CD14-positive monocyte (primary cell): Measurements from ENCODE around the gene EPHA8. TPM values are rescaled to one million over a fixed set of nuclear protein-coding genes. Genes with fewer than 3 reads are reported as not detected.

ENCODE experiments used
- DNase-seq, 3 donors: peaks; one replicate each; pipeline ENCODE4 v3.0.0-alpha.2; 2011 to 2022
- H2AFZ ChIP-seq: 2 replicates; pipeline ENCODE4 v1.6.0; 2012; ENCODE audit warnings: mild to moderate bottlenecking, low read depth, low read length, inconsistent platforms; ENCODE audit not compliant: insufficient read depth, poor library complexity, severe bottlenecking
- H3K27ac ChIP-seq, 2 donors: 1 replicate in 1 of 2; 2 replicates in 1 of 2; pipeline ENCODE4 v1.5.1; 2012 to 2013; ENCODE audit warnings: low read length in 2 of 2, control low read depth in 1 of 2, inconsistent platforms in 1 of 2, low read depth in 1 of 2, mild to moderate bottlenecking in 1 of 2
- H3K27me3 ChIP-seq, 2 donors: one replicate each; pipeline versions ENCODE4 v1.6.0 to v1.6.1; 2011 to 2013; ENCODE audit warnings: low read length in 2 of 2; ENCODE audit not compliant: control insufficient read depth in 2 of 2, insufficient read depth in 2 of 2
- H3K36me3 ChIP-seq, 2 donors: replicated peaks in 1 of 2; 1 replicate in 1 of 2; 2 replicates in 1 of 2; pipeline versions ENCODE4 v1.5.1 to v1.6.1; 2012 to 2013; ENCODE audit warnings: low read length in 2 of 2, control low read depth in 1 of 2, inconsistent platforms in 1 of 2, mild to moderate bottlenecking in 1 of 2; ENCODE audit not compliant: insufficient read depth in 2 of 2, control insufficient read depth in 1 of 2
- H3K4me1 ChIP-seq, 2 donors: 1 replicate in 1 of 2; 2 replicates in 1 of 2; pipeline versions ENCODE4 v1.5.1 to v1.6.1; 2012 to 2013; ENCODE audit warnings: low read length in 2 of 2, control low read depth in 1 of 2, inconsistent platforms in 1 of 2, mild to moderate bottlenecking in 1 of 2, moderate library complexity in 1 of 2; ENCODE audit not compliant: insufficient read depth in 2 of 2, control insufficient read depth in 1 of 2
- H3K4me2 ChIP-seq: replicated peaks from 2 replicates; pipeline ENCODE3; 2012; ENCODE audit warnings: low read length, moderate library complexity, mild to moderate bottlenecking; ENCODE audit not compliant: poor library complexity, severe bottlenecking; ENCODE audit errors: extremely low read depth
- H3K4me3 ChIP-seq, 3 experiments: fragments of 200-600 bp in 1 of 3; sonication (generic) in 1 of 3; replicated peaks in 1 of 3; 1 replicate in 2 of 3; 2 replicates in 1 of 3; pipeline ENCODE4 v1.5.1; 2011 to 2013; ENCODE audit warnings: low read length in 3 of 3, mild to moderate bottlenecking in 3 of 3, control low read depth in 2 of 3, low read depth in 2 of 3, inconsistent platforms in 1 of 3, moderate library complexity in 1 of 3
- H3K79me2 ChIP-seq: 2 replicates; pipeline ENCODE4 v1.6.0; 2012; ENCODE audit warnings: mild to moderate bottlenecking, control low read depth, inconsistent platforms, low read length, moderate library complexity; ENCODE audit not compliant: insufficient read depth
- H3K9ac ChIP-seq: 2 replicates; pipeline ENCODE4 v1.6.0; 2017; ENCODE audit warnings: low read length, mild to moderate bottlenecking; ENCODE audit not compliant: insufficient read depth, poor library complexity, severe bottlenecking
- H3K9me3 ChIP-seq, 2 donors: replicated peaks in 1 of 2; 1 replicate in 1 of 2; 2 replicates in 1 of 2; pipeline versions ENCODE4 v1.5.1 to v1.6.1; 2012 to 2013; ENCODE audit warnings: low read length in 2 of 2, control low read depth in 1 of 2; ENCODE audit not compliant: control insufficient read depth in 1 of 2, insufficient read depth in 1 of 2
- H4K20me1 ChIP-seq: 2 replicates; pipeline ENCODE4 v1.6.0; 2012; ENCODE audit warnings: mild to moderate bottlenecking, low read length, control low read depth, moderate library complexity; ENCODE audit not compliant: insufficient read depth
- H3K27ac Mint-ChIP-seq, 7 donors: one replicate each; pipeline ENCODE4 v1.8.0; 2020; ENCODE audit warnings: mild to moderate bottlenecking in 7 of 7, mixed read lengths in 7 of 7, moderate library complexity in 6 of 7, inconsistent platforms in 2 of 7
- H3K27me3 Mint-ChIP-seq, 3 donors: one replicate each; pipeline ENCODE4 v1.8.0; 2021 to 2022; ENCODE audit warnings: low read depth in 3 of 3, mild to moderate bottlenecking in 3 of 3, mixed read lengths in 3 of 3, moderate library complexity in 3 of 3, inconsistent platforms in 1 of 3
- H3K36me3 Mint-ChIP-seq, 2 donors: one replicate each; pipeline ENCODE4 v1.8.0; 2020; ENCODE audit warnings: mixed read lengths in 2 of 2, inconsistent platforms in 1 of 2, mild to moderate bottlenecking in 1 of 2
- H3K4me1 Mint-ChIP-seq: one replicate; pipeline ENCODE4 v1.8.0; 2020; ENCODE audit warnings: mild to moderate bottlenecking, mixed read lengths
- H3K4me3 Mint-ChIP-seq, 2 donors: one replicate each; pipeline ENCODE4 v1.8.0; 2020; ENCODE audit warnings: mild to moderate bottlenecking in 2 of 2, mixed read lengths in 2 of 2, moderate library complexity in 1 of 2
- H3K9me3 Mint-ChIP-seq, 7 donors: one replicate each; pipeline ENCODE4 v1.8.0; 2020 to 2022; ENCODE audit warnings: mixed read lengths in 7 of 7, mild to moderate bottlenecking in 6 of 7, moderate library complexity in 6 of 7, inconsistent platforms in 2 of 7
- CTCF ChIP-seq: fragments of 200-600 bp; IDR thresholded peaks from one replicate; pipeline ENCODE4 v1.8.0; 2022; ENCODE audit warnings: antibody characterized with exemption, mild to moderate bottlenecking
- WGBS: methylation state at CpG from one replicate; pipeline ENCODE4 v1.1.5; 2013; ENCODE audit warnings: missing lambda C conversion rate; ENCODE audit not compliant: insufficient coverage; 5-methylcytosine and 5-hydroxymethylcytosine counted together
- intact Hi-C, 2 donors: fragments of 100-400 bp; cut with micrococcal nuclease; formaldehyde crosslinking; loops; one replicate each; pipeline versions ENCODE4 v1.15.0 to v1.15.1; 2023
- polyA plus RNA-seq, 3 donors: library from polyadenylated mRNA; depleted of rRNA in 1 of 3; unstranded in 2 of 3; stranded (reverse) in 1 of 3; fragments of 300-500 nt in 2 of 3; fragments of >200 nt in 1 of 3; fragmentation: Illumina TruSeq in 2 of 3; gene quantifications; 1 replicate in 2 of 3; 2 replicates in 1 of 3; pipeline ENCODE4 v1.2.3, GENCODE V29; 2012 to 2021

Gene EPHA8
- polyA plus RNA-seq, 3 donors, result 0.04 TPM; not detected in 2

DNA sequence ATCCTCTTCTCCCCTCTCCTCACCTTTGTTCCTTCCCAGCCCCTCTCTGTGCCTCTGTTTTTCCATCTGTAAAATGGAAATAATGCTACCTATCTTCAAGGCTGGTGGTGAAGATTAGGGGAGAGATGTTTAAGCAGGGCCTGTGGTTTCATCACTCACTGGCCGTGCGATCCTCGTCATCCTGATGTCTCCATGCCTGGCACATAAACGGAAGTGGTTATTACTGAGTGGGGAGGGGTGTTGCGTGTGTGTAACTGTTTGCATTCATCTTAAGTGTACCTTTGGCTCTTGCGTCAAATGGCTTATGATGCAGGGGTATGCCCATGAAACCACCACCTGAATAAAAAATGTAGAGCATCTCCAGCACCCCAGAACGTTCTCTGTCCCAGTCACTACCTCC lies 56.0 kb downstream of the EPHA8 start:
- Histone ChIP-seq H3K4me3 (no peak overlapping the region), H3K9ac (no peak overlapping the region), H3K4me2 (no peak overlapping the region), H3K9me3 (no peaks in the 10 kb centered on the region), H3K27me3 (peaks cover 0 to 7% of the 10 kb centered on the region in 2 donors), H3K4me1 (no peaks in the 10 kb centered on the region), H3K36me3 (no peaks in the 10 kb centered on the region), H3K79me2 (no peaks in the 10 kb centered on the region), H4K20me1 (no peaks in the 10 kb centered on the region), H3K27ac (no peak overlapping the region), H2AFZ (no peak overlapping the region)
- DNase-seq, result peak in 2 of 3 donors; percentile 4 to 21
- Mint-ChIP-seq H3K27ac (no peak overlapping the region), H3K36me3 (no peaks in the 10 kb centered on the region), H3K9me3 (no peaks in the 10 kb centered on the region), H3K27me3 (peaks cover 13 to 30% (median 28%) of the 10 kb centered on the region in 3 donors), H3K4me1 (peaks cover 6% of the 10 kb centered on the region), H3K4me3 (no peak overlapping the region)
- intact Hi-C loops, result no loop called here
- TF ChIP-seq CTCF, result no peak
- 30% methylated on average over 2 of the region's 7 CpGs for WGBS

- Mint-ChIP-seq H3K4me1 (peaks cover 6% of the 10 kb centered on the region), H3K27ac (peak overlapping the region in 1 of 7 donors; percentile 2), H3K9me3 (no peaks in the 10 kb centered on the region), H3K36me3 (no peaks in the 10 kb centered on the region), H3K4me3 (no peak overlapping the region), H3K27me3 (peaks cover 13 to 30% (median 29%) of the 10 kb centered on the region in 3 donors)
- Histone ChIP-seq H3K27me3 (peaks cover 0 to 7% of the 10 kb centered on the region in 2 donors), H2AFZ (no peak overlapping the region), H3K36me3 (no peaks in the 10 kb centered on the region), H3K4me1 (no peaks in the 10 kb centered on the region), H3K79me2 (no peaks in the 10 kb centered on the region), H3K4me2 (no peak overlapping the region), H3K9ac (no peak overlapping the region), H3K4me3 (no peak overlapping the region), H3K9me3 (no peaks in the 10 kb centered on the region), H3K27ac (no peak overlapping the region), H4K20me1 (no peaks in the 10 kb centered on the region)
- no peak for TF ChIP-seq CTCF
- WGBS, result 56% methylated on average over 7 of the region's 12 CpGs
- intact Hi-C loops, result no loop called here
- DNase-seq, result no peak
Measured at GRCh38 chr1:22619798-22620197, 56.5 kb downstream of the EPHA8 start.
